Right atrium auricular region (tissue), 2 donors: ENCODE measurements around the gene RXRG. TPM values are rescaled to one million over a fixed set of nuclear protein-coding genes. Genes with fewer than 3 reads are reported as not detected.

Experiments
- DNase-seq: peaks from one replicate; pipeline ENCODE4 v3.0.0-alpha.2; 2019; ENCODE audit warnings: low spot score
- H3K27ac ChIP-seq, 2 donors: fragments of 200-600 bp; sonication (generic); 1 replicate in 1 of 2; 2 replicates in 1 of 2; pipeline ENCODE4 v1.5.1; 2016 to 2019
- H3K27me3 ChIP-seq, 2 donors: fragments of 200-600 bp; sonication (generic); one replicate each; pipeline versions ENCODE4 v1.5.1 to v1.6.0; 2017 to 2019
- H3K36me3 ChIP-seq: fragments of 200-600 bp; sonication (generic); one replicate; pipeline ENCODE4 v1.5.1; 2016
- H3K4me1 ChIP-seq, 2 donors: fragments of 200-600 bp; sonication (generic); one replicate each; pipeline versions ENCODE4 v1.5.1 to v1.6.0; 2017 to 2019
- H3K4me3 ChIP-seq, 2 donors: fragments of 200-600 bp; sonication (generic); 1 replicate in 1 of 2; 2 replicates in 1 of 2; pipeline ENCODE4 v1.5.1; 2017 to 2019; ENCODE audit warnings: mild to moderate bottlenecking in 1 of 2, moderate library complexity in 1 of 2
- H3K9me3 ChIP-seq, 2 donors: fragments of 200-600 bp; sonication (generic); one replicate each; pipeline ENCODE4 v1.5.1; 2019
- total RNA-seq, 2 donors: library from RNA; depleted of rRNA; stranded (reverse); fragments of >200 nt; gene quantifications; one replicate each; pipeline ENCODE4 v1.1.0, GENCODE V29; 2016
- TF ChIP-seq, protein P1 (sequence below), 2 donors: fragments of 200-600 bp; sonication (generic); IDR thresholded peaks; one replicate each; pipeline ENCODE4 v1.5.1; 2019; ENCODE audit warnings: antibody characterized with exemption in 2 of 2

RXRG gene
- total RNA-seq, 2 donors from 2014 or later: 1.2 to 3.3 TPM

DNA sequence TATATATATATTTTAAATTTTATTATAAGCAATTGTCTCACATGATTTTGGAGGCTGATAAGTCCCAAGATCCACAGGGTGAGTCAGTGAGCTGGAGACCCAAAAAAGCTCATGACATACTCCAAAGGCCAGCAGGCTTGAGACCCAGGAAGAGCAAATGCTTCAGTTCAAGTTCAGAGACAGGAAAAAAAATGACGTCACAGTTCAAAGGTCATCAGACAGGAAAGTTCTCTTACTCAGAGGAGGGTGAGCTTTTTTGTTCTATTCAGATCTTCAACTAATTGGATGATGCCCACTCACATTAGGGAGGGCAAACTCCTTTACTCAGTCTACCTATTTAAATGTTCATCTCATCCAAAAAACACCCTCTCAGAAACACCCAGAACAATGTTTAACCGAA is 18.2 kb downstream of the RXRG start:
- no peaks in the 10 kb centered on the region for H3K36me3 ChIP-seq
- no peaks in the 10 kb centered on the region for H3K9me3 ChIP-seq
- no peak overlapping the region for H3K4me3 ChIP-seq
- no peak overlapping the region for H3K27ac ChIP-seq
- H3K4me1 ChIP-seq: peaks cover 0 to 28% of the 10 kb centered on the region in 2 donors
- TF ChIP-seq, protein P1, sequence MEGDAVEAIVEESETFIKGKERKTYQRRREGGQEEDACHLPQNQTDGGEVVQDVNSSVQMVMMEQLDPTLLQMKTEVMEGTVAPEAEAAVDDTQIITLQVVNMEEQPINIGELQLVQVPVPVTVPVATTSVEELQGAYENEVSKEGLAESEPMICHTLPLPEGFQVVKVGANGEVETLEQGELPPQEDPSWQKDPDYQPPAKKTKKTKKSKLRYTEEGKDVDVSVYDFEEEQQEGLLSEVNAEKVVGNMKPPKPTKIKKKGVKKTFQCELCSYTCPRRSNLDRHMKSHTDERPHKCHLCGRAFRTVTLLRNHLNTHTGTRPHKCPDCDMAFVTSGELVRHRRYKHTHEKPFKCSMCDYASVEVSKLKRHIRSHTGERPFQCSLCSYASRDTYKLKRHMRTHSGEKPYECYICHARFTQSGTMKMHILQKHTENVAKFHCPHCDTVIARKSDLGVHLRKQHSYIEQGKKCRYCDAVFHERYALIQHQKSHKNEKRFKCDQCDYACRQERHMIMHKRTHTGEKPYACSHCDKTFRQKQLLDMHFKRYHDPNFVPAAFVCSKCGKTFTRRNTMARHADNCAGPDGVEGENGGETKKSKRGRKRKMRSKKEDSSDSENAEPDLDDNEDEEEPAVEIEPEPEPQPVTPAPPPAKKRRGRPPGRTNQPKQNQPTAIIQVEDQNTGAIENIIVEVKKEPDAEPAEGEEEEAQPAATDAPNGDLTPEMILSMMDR (IDR thresholded peaks at IDR 0.05): no peak
- no peaks in the 10 kb centered on the region for H3K27me3 ChIP-seq
- no peak for DNase-seq

DNA sequence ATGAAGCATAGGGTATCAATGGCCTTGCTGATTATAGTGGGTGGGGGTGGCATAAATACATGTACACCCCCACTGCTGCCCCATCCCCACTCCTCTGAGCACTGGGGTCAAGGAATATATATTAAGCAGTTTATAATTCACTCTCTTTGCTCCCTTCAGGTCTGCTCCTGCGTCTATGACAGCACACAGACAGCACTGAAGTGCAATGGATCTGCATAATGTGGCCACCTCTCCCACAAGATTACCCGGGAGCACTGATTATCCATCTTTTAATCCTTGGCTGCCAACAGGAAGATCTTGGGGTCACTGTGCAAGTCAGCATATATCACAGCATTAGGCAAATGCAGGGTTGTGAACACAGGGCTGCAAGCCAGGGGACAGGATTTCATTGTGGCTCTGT is 19.3 kb downstream of the RXRG start:
- TF ChIP-seq, protein P1 (IDR thresholded peaks at IDR 0.05): no peak
- no peaks in the 10 kb centered on the region for H3K9me3 ChIP-seq
- no peak for DNase-seq
- H3K36me3 ChIP-seq: no peaks in the 10 kb centered on the region
- H3K27ac ChIP-seq: no peak overlapping the region
- no peak overlapping the region for H3K4me3 ChIP-seq
- H3K4me1 ChIP-seq: peaks cover 0 to 28% of the 10 kb centered on the region in 2 donors
- no peaks in the 10 kb centered on the region for H3K27me3 ChIP-seq

DNA sequence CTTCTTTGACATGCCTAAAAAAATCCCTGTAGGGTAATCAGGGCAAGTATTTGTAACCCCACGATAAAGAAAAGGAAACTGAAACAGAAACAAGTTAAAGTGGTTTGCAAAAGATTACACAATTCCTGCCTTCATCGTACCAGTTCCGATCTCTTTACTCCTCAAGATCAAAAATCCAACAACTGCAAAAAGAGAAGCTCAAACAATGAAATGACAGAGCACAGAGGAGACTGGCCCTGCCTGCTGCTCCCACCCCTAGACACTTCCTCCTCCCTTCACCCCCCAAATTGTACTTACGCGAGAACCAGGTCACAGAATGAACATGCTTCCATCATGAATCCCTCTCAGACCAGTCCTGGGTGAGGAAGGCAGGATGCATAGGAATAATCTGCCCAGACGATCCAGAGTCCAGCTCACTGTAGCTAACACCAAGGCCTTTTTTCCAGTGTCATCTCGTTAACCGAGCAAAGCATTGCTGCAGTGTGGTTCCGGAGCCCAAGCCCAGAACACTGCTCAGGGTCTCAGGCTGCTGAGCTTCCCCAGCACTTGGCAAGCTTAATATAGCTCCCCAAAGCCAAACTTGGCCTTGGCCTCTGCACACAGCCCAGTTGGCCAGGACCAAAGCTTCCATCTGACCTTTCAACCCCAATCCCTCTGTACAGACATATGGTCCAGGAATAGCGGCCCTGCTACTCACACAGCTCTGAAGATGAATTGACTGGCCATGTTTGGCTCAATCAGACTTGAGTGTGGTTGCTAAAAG is 20.3 kb downstream of the RXRG start:
- no peaks in the 10 kb centered on the region for H3K27me3 ChIP-seq
- peak overlapping the region; percentile 52 to 56 for H3K27ac ChIP-seq
- no peak for DNase-seq
- H3K4me1 ChIP-seq: peaks cover 0 to 28% of the 10 kb centered on the region in 2 donors
- peak overlapping the region in 1 of 2 donors; percentile 28 for H3K4me3 ChIP-seq
- H3K9me3 ChIP-seq: no peaks in the 10 kb centered on the region
- TF ChIP-seq, protein P1 (IDR thresholded peaks at IDR 0.05): no peak
- no peaks in the 10 kb centered on the region for H3K36me3 ChIP-seq

DNA sequence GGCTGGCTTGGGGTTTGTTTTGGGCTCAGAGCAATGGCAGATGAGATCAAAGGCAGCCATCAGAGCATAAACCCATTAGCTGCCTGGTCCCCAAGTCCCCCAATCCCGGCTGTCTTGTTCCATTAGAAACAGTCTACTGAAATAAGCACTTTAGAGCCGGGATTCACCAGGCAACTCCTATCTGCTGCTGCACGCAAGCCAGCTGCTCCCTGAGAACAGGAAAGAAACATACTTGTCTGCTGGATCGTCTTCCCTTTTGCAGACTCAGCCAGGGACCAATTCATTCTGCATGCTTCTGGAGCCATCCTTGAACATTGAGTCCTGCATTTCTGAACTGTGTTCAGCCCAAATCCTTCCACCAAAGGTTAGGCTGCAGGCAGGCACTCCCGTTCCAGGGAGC is 21.8 kb downstream of the RXRG start:
- TF ChIP-seq, protein P1 (IDR thresholded peaks at IDR 0.05): no peak
- no peaks in the 10 kb centered on the region for H3K27me3 ChIP-seq
- no peak for DNase-seq
- no peak overlapping the region for H3K4me3 ChIP-seq
- H3K9me3 ChIP-seq: no peaks in the 10 kb centered on the region
- H3K4me1 ChIP-seq: peaks cover 0 to 28% of the 10 kb centered on the region in 2 donors
- H3K36me3 ChIP-seq: no peaks in the 10 kb centered on the region
- H3K27ac ChIP-seq: no peak overlapping the region

DNA sequence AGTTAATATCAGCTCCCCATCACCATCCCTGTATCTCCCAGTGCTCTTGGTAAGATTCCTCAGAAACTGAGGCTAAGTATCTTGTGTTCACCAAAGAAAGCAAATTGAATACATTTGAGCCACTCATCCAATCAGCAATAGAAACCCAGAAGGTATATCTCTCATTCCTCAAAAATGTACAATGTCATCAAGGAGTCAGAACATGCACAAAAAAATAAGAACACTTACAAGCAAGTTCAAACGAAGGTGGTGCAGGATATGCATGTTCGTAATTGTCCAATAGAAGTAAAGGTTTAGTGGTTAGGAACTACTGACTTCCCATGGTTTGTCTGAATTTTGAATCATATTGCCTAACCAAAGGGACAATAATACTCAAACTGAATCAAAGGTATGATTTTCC is 24.3 kb downstream of the RXRG start:
- Histone ChIP-seq H3K27ac (no peak overlapping the region), H3K4me1 (peaks cover 0 to 24% of the 10 kb centered on the region in 2 donors), H3K4me3 (no peak overlapping the region), H3K9me3 (no peaks in the 10 kb centered on the region), H3K27me3 (no peaks in the 10 kb centered on the region), H3K36me3 (no peaks in the 10 kb centered on the region)
- no peak for DNase-seq
- TF ChIP-seq, protein P1 (IDR thresholded peaks at IDR 0.05): no peak

DNA sequence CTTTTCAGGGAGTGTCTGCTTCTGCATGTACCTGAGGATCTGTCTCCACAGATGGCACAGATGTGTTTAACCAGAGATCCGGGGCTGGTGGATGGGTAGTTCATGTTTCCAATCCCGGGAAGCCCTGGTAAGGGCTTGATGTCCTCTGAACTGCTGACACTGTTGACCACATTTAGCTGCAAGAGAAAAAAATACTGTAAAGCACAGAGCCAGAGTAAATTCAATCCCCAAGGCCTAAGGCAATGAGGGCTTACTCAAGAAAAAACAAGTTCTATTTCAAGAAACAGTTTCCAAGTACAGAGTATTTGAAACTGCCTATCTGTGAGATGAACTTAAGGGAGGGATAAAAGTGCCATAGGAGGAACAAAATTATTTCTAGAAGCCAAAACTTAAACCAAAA is 25.1 kb downstream of the RXRG start:
- TF ChIP-seq, protein P1 (IDR thresholded peaks at IDR 0.05): no peak
- peaks cover 0 to 16% of the 10 kb centered on the region in 2 donors for H3K4me1 ChIP-seq
- DNase-seq: no peak
- no peak overlapping the region for H3K4me3 ChIP-seq
- H3K9me3 ChIP-seq: no peaks in the 10 kb centered on the region
- no peaks in the 10 kb centered on the region for H3K27me3 ChIP-seq
- H3K36me3 ChIP-seq: no peaks in the 10 kb centered on the region
- no peak overlapping the region for H3K27ac ChIP-seq
